ENCODE measurements around the gene GNPAT.

GNPAT gene

GRCh38 chr1:231318568-231318967 is 77.6 kb downstream of the GNPAT start:
- no peak for TF ChIP-seq CTCF (IDR thresholded peaks at IDR 0.05; ENCODE audit: insufficient read depth, low read depth, low read length, missing control alignments)
- no peak overlapping the region for H3K4me3 ChIP-seq (ENCODE audit: low read depth, low read length)
- DNase-seq (ENCODE audit: low read depth), result no peak

GRCh38 chr1:231319080-231319479 is 78.1 kb downstream of the GNPAT start:
- no peak for TF ChIP-seq CTCF (IDR thresholded peaks at IDR 0.05; ENCODE audit: insufficient read depth, low read depth, low read length, missing control alignments)
- no peak overlapping the region for H3K4me3 ChIP-seq (ENCODE audit: low read depth, low read length)
- DNase-seq (ENCODE audit: low read depth), result no peak

- no peak for DNase-seq (ENCODE audit: low read depth)
- no peak for TF ChIP-seq CTCF (IDR thresholded peaks at IDR 0.05; ENCODE audit: insufficient read depth, low read depth, low read length, missing control alignments)
- H3K4me3 ChIP-seq (ENCODE audit: low read depth, low read length), result no peak overlapping the region
Measured at GRCh38 chr1:231322880-231323530, 82.0 kb downstream of the GNPAT start.

- H3K4me3 ChIP-seq (ENCODE audit: low read depth, low read length), result no peak overlapping the region
- no peak for TF ChIP-seq CTCF (IDR thresholded peaks at IDR 0.05; ENCODE audit: insufficient read depth, low read depth, low read length, missing control alignments)
Measured at GRCh38 chr1:231324660-231325059, 83.6 kb downstream of the GNPAT start.

GRCh38 chr1:231326248-231326647 is 85.2 kb downstream of the GNPAT start:
- no peak for TF ChIP-seq CTCF (IDR thresholded peaks at IDR 0.05; ENCODE audit: insufficient read depth, low read depth, low read length, missing control alignments)
- DNase-seq (ENCODE audit: low read depth), result no peak
- H3K4me3 ChIP-seq (ENCODE audit: low read depth, low read length), result no peak overlapping the region

More at GRCh38 chr1:231324660-231325059, 83.6 kb downstream of the GNPAT start:
- no peak for DNase-seq (ENCODE audit: low read depth)
